Astrocyte (in vitro differentiated cells and primary cell): Measurements from ENCODE around the gene MXD3.

Source experiments
- CTCF ChIP-seq: IDR thresholded peaks from 2 replicates; pipeline ENCODE4 v1.5.1; 2011; ENCODE audit warnings: low read depth, mild to moderate bottlenecking, inconsistent platforms, low read length, moderate library complexity; ENCODE audit not compliant: insufficient read depth
- EZH2 ChIP-seq: IDR thresholded peaks from 2 replicates; pipeline ENCODE4 v1.6.1; 2012; ENCODE audit warnings: mild to moderate bottlenecking, low read length, inconsistent platforms; ENCODE audit not compliant: insufficient read depth

DNA sequence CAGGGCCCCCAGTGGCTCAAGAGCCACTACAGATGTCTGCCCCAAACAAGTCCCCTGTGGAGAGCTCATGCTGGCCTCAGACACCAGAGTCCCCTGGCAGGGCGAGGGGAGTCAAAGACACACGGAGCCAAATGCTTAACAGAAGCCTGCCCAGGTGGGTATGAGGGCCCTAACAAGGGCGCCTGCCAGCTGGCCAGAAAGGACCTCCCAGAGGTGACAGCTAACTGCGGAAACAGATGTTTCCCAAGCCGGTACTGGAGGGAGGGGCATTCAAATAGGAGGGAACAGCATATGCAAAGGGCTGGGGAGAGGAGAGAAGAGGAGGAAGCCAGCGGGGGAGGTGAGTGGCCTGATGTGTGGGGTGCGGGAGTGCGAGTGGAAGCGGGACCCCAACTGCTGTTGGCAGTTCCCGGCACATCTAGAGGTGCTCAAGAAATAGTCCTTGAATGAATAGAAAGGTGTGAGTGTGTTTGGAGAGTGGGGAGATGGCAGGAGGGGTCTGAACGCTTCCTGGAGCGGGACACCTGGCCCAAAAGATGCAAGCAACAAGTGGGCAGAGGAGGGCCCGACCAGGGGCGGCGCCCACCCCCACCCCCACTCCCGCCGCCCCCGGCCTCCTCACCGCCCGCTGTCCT lies 824 bp downstream of the MXD3 start:
- no peak for TF ChIP-seq CTCF
- no peak for TF ChIP-seq EZH2
